Upper lobe of left lung (tissue), 4 donors: ENCODE results near the gene CBX7.

ENCODE experiments used
- POLR2A ChIP-seq, 4 donors: fragments of 450-650 bp; IDR thresholded peaks; one replicate each; pipeline ENCODE4 v1.5.1; 2016 to 2017; ENCODE audit warnings: antibody characterized with exemption in 4 of 4, mild to moderate bottlenecking in 2 of 4
- TF ChIP-seq, protein P1 (sequence below), 6 experiments: fragments of 450-650 bp in 4 of 6; fragments of 200-600 bp in 2 of 6; sonication (generic) in 2 of 6; IDR thresholded peaks; one replicate each; pipeline ENCODE4 v1.5.1; 2016 to 2019; ENCODE audit warnings: antibody characterized with exemption in 6 of 6

DNA sequence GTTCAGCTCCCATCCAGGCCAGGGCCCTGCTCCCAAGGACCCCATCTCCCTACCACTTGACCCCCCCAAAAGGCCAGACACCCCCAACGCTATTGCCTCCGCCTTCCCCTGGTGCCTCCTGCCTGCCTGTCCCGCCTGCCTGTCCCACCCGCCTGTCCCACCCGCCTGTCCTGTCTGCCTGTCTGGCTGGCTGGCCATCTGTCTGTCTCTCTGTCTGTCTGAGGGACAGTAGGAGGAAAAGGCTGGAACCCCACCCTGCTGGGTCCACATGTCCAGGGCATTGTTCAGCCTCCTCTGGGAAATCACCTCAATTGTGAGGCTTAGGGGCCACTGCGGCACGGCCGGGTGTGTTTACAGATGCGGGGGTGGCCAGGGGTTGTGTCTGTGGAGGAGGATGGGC, 25.3 kb upstream of the CBX7 start:
- TF ChIP-seq, protein P1, sequence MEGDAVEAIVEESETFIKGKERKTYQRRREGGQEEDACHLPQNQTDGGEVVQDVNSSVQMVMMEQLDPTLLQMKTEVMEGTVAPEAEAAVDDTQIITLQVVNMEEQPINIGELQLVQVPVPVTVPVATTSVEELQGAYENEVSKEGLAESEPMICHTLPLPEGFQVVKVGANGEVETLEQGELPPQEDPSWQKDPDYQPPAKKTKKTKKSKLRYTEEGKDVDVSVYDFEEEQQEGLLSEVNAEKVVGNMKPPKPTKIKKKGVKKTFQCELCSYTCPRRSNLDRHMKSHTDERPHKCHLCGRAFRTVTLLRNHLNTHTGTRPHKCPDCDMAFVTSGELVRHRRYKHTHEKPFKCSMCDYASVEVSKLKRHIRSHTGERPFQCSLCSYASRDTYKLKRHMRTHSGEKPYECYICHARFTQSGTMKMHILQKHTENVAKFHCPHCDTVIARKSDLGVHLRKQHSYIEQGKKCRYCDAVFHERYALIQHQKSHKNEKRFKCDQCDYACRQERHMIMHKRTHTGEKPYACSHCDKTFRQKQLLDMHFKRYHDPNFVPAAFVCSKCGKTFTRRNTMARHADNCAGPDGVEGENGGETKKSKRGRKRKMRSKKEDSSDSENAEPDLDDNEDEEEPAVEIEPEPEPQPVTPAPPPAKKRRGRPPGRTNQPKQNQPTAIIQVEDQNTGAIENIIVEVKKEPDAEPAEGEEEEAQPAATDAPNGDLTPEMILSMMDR (IDR thresholded peaks at IDR 0.05) = no peak
- no peak for TF ChIP-seq POLR2A (IDR thresholded peaks at IDR 0.05)
